Measurements from ENCODE around the gene CYB5A. TPM values are rescaled to one million over a fixed set of nuclear protein-coding genes. Genes with fewer than 3 reads are reported as not detected.

The CYB5A gene
- total and polyA plus RNA-seq, 9 of the 15 experiments (the other 6 are each of a cell fraction or from before 2014, with no cell fraction given): 11.9 to 22.6 (median 14.1) TPM

DNA sequence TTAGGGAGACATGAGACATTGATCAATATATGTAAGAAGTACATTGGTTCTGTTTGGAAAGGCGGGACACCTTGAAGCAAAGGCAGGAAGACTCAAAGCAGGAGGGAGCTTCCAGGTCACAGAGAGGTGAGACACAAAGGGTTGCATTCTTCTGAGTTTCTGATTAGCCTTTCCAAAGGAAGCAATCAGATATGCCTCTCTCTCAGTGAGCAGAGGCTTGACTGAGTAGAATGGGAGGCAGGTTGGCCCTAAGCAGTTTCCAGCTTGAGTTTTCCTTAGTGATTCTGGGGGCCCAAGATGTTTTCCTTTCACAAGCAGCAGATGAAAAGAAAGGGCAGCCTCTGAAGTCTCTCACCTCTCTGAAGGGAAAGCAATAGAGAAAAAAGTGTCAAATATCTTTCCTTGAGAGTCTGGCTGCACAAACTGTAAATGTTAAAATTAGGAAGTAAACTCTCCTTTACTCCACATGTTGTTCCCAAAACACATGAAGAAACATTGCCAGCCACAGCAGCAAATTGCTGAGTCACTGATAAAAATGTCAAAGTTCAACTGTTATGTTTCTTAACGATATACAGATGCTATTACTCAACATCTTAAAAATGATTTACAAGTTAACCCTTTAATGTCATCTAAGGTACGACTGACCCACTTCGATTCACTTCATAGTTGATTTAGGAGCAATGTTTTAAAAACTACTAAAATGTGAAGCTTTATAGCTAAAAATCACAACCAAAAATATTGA is 40.3 kb downstream of the CYB5A start (continued):
- TF ChIP-seq NR2F6 (CRISPR knock-in tag; IDR thresholded peaks at IDR 0.05) (no peak), ETS2 (tag; IDR thresholded peaks at IDR 0.05; ENCODE audit: borderline replicate concordance, poor library complexity, severe bottlenecking) (no peak), ZFX (CRISPR knock-in tag; IDR thresholded peaks at IDR 0.05) (no peak), SMARCC2 (IDR thresholded peaks at IDR 0.05; ENCODE audit: low read depth) (peak; percentile 35; the same call in 1 of the 2 replicates), NFE2 (IDR thresholded peaks at IDR 0.05; ENCODE audit: low read depth) (peak; percentile 94), HOXB6 (CRISPR knock-in tag; IDR thresholded peaks at IDR 0.05; ENCODE audit: borderline replicate concordance) (no peak), U2AF1 (optimal IDR thresholded peaks at IDR 0.05; ENCODE audit: low read depth, low read length) (no peak), CCNT2 (IDR thresholded peaks at IDR 0.05; ENCODE audit: borderline replicate concordance, extremely low read depth, insufficient read length, low read depth, low read length) (no peak), MAZ (CRISPR knock-in tag; conservative IDR thresholded peaks at IDR 0.05 in 1 of 2, IDR thresholded peaks at IDR 0.05 in 1 of 2) (no peak)
- TF ChIP-seq, protein P1, sequence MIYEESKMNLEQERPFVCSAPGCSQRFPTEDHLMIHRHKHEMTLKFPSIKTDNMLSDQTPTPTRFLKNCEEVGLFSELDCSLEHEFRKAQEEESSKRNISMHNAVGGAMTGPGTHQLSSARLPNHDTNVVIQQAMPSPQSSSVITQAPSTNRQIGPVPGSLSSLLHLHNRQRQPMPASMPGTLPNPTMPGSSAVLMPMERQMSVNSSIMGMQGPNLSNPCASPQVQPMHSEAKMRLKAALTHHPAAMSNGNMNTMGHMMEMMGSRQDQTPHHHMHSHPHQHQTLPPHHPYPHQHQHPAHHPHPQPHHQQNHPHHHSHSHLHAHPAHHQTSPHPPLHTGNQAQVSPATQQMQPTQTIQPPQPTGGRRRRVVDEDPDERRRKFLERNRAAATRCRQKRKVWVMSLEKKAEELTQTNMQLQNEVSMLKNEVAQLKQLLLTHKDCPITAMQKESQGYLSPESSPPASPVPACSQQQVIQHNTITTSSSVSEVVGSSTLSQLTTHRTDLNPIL (CRISPR knock-in tag; IDR thresholded peaks at IDR 0.05): no peak
